Nephron progenitor cell (in vitro differentiated cells): ENCODE data around the gene RILPL1.
A peak's percentile ranks its signal among the peaks of the same experiment; 100 is the strongest.

ENCODE experiments used
- DNase-seq: peaks from one replicate; pipeline ENCODE4 v3.0.0; 2021
- H3K27ac Mint-ChIP-seq: 2 replicates; pipeline ENCODE4 v1.8.0; 2021; ENCODE audit warnings: mild to moderate bottlenecking, moderate library complexity, mixed read lengths
- H3K27me3 Mint-ChIP-seq: 2 replicates; pipeline ENCODE4 v1.8.0; 2021; ENCODE audit warnings: mild to moderate bottlenecking, low read depth, mixed read lengths; ENCODE audit not compliant: poor library complexity
- H3K36me3 Mint-ChIP-seq: 2 replicates; pipeline ENCODE4 v1.8.0; 2021; ENCODE audit warnings: low read depth, mixed read lengths
- H3K4me1 Mint-ChIP-seq: 2 replicates; pipeline ENCODE4 v1.8.0; 2021; ENCODE audit warnings: mixed read lengths
- H3K4me3 Mint-ChIP-seq: 2 replicates; pipeline ENCODE4 v1.8.0; 2021; ENCODE audit warnings: mild to moderate bottlenecking, moderate library complexity, mixed read lengths
- H3K9me3 Mint-ChIP-seq: 2 replicates; pipeline ENCODE4 v1.8.0; 2021; ENCODE audit warnings: mild to moderate bottlenecking, moderate library complexity, mixed read lengths
- CTCF ChIP-seq: fragments of 200-600 bp; sonication (generic); IDR thresholded peaks from 2 replicates; pipeline ENCODE4 v1.5.0; 2021; ENCODE audit warnings: antibody characterized with exemption

Gene RILPL1

DNA sequence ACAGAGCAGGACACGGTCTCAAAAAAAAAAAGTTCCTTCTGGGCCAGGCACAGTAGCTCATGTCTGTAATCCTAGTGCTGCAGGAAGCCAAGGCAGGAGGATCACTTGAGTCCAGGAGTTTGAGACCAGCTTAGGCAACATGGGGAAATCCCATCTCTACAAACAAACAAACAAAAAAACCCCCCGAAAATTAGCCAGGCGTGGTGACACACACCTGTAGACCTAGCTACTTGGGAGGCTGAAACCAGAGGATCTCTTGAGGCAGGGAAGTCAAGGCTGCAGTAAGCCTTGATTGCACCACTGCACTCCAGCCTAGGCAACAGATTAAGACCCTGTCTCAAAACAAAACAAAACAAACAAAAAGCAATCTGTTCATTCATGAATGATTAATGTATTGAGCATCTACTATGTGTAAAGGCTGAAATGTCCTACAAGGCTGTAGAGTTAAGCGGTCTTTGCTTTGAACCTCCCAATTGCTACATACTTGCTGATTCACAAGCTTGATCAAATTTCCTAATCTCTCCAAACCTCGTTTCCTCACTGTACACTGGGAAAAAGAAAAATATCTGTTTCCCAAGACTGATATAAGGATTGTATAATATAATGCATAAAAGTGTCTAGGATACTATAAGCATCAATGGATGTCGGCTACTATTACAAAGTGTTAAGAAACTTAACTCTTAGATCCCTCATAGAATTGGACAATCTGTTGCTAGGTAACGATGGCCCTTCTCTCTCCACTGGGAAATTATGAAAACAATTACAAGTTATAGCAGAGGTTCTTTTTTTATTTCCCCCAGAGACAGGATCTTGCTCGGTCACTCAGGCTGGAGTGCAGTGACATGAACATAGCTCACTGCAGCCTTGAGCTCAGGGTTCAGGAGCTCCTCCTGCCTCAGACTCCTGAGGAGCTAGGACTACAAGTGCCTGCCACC lies 89.2 kb downstream of the RILPL1 start:
- Mint-ChIP-seq H3K27ac (no peak overlapping the region), H3K4me3 (no peak overlapping the region), H3K9me3 (peaks cover 4% of the 10 kb centered on the region), H3K36me3 (no peaks in the 10 kb centered on the region), H3K4me1 (peaks cover 12% of the 10 kb centered on the region), H3K27me3 (peaks cover 5% of the 10 kb centered on the region)
- TF ChIP-seq CTCF: no peak
- no peak for DNase-seq

DNA sequence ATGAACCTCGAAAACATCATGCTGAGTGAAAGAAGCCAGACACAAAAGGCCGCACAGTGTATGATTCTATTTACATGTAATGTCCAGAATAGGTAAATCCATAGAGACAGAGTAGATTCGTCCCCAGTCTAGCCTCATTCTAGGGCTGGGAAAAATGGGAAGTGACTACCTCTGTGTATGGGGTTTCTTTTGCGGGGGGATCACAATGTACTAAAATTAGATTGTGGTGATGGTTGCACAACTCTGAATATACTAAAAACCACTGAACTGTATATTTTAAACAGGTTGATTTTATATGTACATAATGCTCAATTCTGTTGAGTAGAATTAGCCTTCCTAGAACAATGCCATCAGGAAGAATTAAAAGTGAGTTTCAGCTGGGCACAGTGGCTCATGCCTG lies 90.7 kb downstream of the RILPL1 start:
- no peak overlapping the region for H3K4me3 Mint-ChIP-seq
- H3K36me3 Mint-ChIP-seq: no peaks in the 10 kb centered on the region
- no peak for DNase-seq
- H3K9me3 Mint-ChIP-seq: peaks cover 4% of the 10 kb centered on the region
- H3K4me1 Mint-ChIP-seq: peaks cover 12% of the 10 kb centered on the region
- peaks cover 9% of the 10 kb centered on the region for H3K27me3 Mint-ChIP-seq
- no peak overlapping the region for H3K27ac Mint-ChIP-seq
- no peak for TF ChIP-seq CTCF

DNA sequence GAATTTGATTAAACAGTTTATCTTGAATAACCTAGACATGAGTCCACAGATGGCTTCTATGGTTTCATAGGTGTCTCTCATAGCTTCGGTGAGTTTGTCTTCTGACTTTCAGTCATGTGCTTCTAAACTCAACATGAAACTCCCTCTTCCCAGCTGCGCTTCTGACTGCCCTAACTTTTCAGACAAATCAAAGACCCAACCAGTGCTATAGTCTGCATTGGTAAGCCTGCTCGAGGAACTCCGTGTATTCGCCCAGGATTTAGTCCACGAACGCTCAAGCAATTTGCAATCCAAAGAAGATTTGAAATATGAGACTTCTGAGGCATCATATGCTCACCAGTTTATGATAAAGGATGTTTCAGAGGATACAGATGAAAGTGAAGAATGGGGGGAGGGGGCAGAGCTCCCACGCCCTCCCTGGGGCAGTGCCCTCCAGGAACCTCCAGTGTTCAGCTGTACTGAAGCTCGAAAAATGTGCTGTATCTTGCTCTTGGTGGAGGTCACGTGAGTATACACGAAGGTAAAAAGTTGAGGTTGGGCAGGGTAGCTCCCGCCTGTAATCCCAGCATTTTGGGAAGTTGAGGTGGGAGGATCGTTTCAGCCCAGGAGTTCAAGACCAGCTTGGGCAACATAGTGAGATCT lies 91.9 kb downstream of the RILPL1 start:
- DNase-seq: no peak
- H3K9me3 Mint-ChIP-seq: peaks cover 4% of the 10 kb centered on the region
- H3K4me3 Mint-ChIP-seq: no peak overlapping the region
- peaks cover 12% of the 10 kb centered on the region for H3K4me1 Mint-ChIP-seq
- H3K27ac Mint-ChIP-seq: no peak overlapping the region
- no peaks in the 10 kb centered on the region for H3K36me3 Mint-ChIP-seq
- H3K27me3 Mint-ChIP-seq: peaks cover 19% of the 10 kb centered on the region
- TF ChIP-seq CTCF: no peak

- Mint-ChIP-seq H3K27ac (no peak within 1 kb of the TSS), H3K9me3 (no peaks in the 10 kb centered on the region), H3K27me3 (peaks cover 37% of the 10 kb centered on the region), H3K36me3 (peaks cover 2% of the 10 kb centered on the region), H3K4me3 (peak within 1 kb of the TSS; percentile 95), H3K4me1 (peaks cover 23% of the 10 kb centered on the region)
- no peak for TF ChIP-seq CTCF
- peak; percentile 86 for DNase-seq
Measured at GRCh38 chr12:123436017-123436964, 97.2 kb downstream of the RILPL1 start, which contains the start of gene RILPL2. Gene RILPL2 (minus strand): TSS chr12:123436684. CDS start chr12:123436420, 264 bp downstream.

DNA sequence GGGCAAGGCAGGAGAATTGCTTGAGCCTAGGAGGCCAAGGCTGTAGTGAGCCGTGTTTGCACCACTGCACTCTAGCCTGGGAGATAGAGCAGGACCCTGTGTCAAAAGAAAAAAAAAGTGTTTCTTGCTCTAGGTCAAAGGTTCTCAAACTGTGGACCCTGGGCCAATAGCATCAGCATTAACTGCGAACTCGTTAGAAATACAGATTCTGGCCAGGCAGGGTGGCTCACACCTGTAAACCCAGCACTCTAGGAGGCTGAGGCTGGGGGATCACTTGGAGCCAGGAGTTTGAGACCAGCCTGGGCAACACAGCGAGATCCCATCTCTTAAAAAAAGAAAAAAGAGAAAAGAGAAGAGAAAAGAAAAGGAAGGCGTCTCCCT lies 97.9 kb downstream of the RILPL1 start:
- no peak for TF ChIP-seq CTCF
- Mint-ChIP-seq H3K4me1 (peaks cover 27% of the 10 kb centered on the region), H3K4me3 (peak overlapping the region; percentile 95), H3K36me3 (peaks cover 8% of the 10 kb centered on the region), H3K9me3 (no peaks in the 10 kb centered on the region), H3K27me3 (peaks cover 35% of the 10 kb centered on the region), H3K27ac (no peak overlapping the region)
- DNase-seq: no peak
